AG09309 (cell line): Measurements from ENCODE around the gene SLC35F2.

Experiments
- DNase-seq: peaks from one replicate; pipeline ENCODE4 v3.0.0-alpha.2; 2010; ENCODE audit warnings: low read depth
- H3K4me3 ChIP-seq: 2 replicates; pipeline ENCODE4 v1.5.1; 2011; ENCODE audit warnings: mild to moderate bottlenecking, low read depth, low read length, moderate library complexity; ENCODE audit not compliant: control insufficient read depth
- CTCF ChIP-seq: IDR thresholded peaks from 2 replicates; pipeline ENCODE4 v1.5.1; 2011; ENCODE audit warnings: mild to moderate bottlenecking, low read depth, low read length, inconsistent platforms; ENCODE audit not compliant: insufficient read depth, control insufficient read depth; ENCODE audit errors: missing control alignments

SLC35F2 gene

GRCh38 chr11:107856180-107856980 is 2.2 kb downstream of the SLC35F2 start:
- no peak for DNase-seq
- no peak overlapping the region for H3K4me3 ChIP-seq
- no peak for TF ChIP-seq CTCF

- no peak for TF ChIP-seq CTCF
- no peak overlapping the region for H3K4me3 ChIP-seq
- DNase-seq = no peak
Observed at GRCh38 chr11:107853070-107853469, 5.5 kb downstream of the SLC35F2 start.

- no peak for TF ChIP-seq CTCF
- no peak for DNase-seq
- H3K4me3 ChIP-seq = no peak overlapping the region
Observed at GRCh38 chr11:107851704-107852310, 6.8 kb downstream of the SLC35F2 start.

GRCh38 chr11:107849790-107850189 is 8.8 kb downstream of the SLC35F2 start:
- no peak for TF ChIP-seq CTCF
- no peak for DNase-seq
- no peak overlapping the region for H3K4me3 ChIP-seq

- TF ChIP-seq CTCF = no peak
- no peak for DNase-seq
Observed at GRCh38 chr11:107848345-107848744, 10.2 kb downstream of the SLC35F2 start.

GRCh38 chr11:107847184-107847583 is 11.4 kb downstream of the SLC35F2 start:
- TF ChIP-seq CTCF = no peak
- no peak for DNase-seq
- no peak overlapping the region for H3K4me3 ChIP-seq

More at GRCh38 chr11:107848345-107848744, 10.2 kb downstream of the SLC35F2 start:
- no peak overlapping the region for H3K4me3 ChIP-seq
